Transverse colon (tissue), 4 donors: ENCODE results near the gene ZNF407. TPM values are rescaled to one million over a fixed set of nuclear protein-coding genes. Genes with fewer than 3 reads are reported as not detected.

Experiments
- DNase-seq: peaks from one replicate; pipeline ENCODE4 v3.0.0-alpha.2; 2019
- H3K27ac ChIP-seq, 4 donors: fragments of 200-600 bp; sonication (generic); 2 replicates each; pipeline ENCODE4 v1.5.1; 2016 to 2018; ENCODE audit warnings: inconsistent platforms in 4 of 4
- H3K27me3 ChIP-seq: fragments of 200-600 bp; sonication (generic); 2 replicates; pipeline ENCODE4 v1.5.1; 2017; ENCODE audit warnings: inconsistent platforms
- H3K36me3 ChIP-seq, 4 donors: fragments of 200-600 bp; sonication (generic); 2 replicates each; pipeline ENCODE4 v1.5.1; 2017 to 2019; ENCODE audit warnings: inconsistent platforms in 4 of 4
- H3K4me1 ChIP-seq, 4 donors: fragments of 200-600 bp; sonication (generic); 2 replicates each; pipeline ENCODE4 v1.5.1; 2017 to 2020; ENCODE audit warnings: inconsistent platforms in 4 of 4
- H3K4me3 ChIP-seq, 4 donors: fragments of 200-600 bp; sonication (generic); 1 replicate in 1 of 4; 2 replicates in 3 of 4; pipeline versions ENCODE4 v1.5.1 to v1.6.1; 2017 to 2019; ENCODE audit warnings: inconsistent platforms in 4 of 4
- H3K9me3 ChIP-seq, 2 donors: fragments of 200-600 bp; sonication (generic); 2 replicates each; pipeline ENCODE4 v1.5.1; 2017 to 2019; ENCODE audit warnings: inconsistent platforms in 2 of 2
- CTCF ChIP-seq, 5 experiments: fragments of 200-600 bp in 3 of 5; fragments of 450-650 bp in 2 of 5; sonication (generic) in 3 of 5; IDR thresholded peaks; 1 replicate in 2 of 5; 2 replicates in 3 of 5; pipeline ENCODE4 v1.5.1; 2016 to 2017; ENCODE audit warnings: antibody characterized with exemption in 5 of 5, inconsistent platforms in 3 of 5, mild to moderate bottlenecking in 2 of 5, moderate library complexity in 1 of 5
- EP300 ChIP-seq: sonication (generic); formaldehyde crosslinking; IDR thresholded peaks from one replicate; pipeline ENCODE4 v1.6.1; 2017; ENCODE audit warnings: antibody characterized with exemption, low read depth
- POLR2A ChIP-seq: fragments of 450-650 bp; IDR thresholded peaks from one replicate; pipeline ENCODE4 v1.6.1; 2016; ENCODE audit warnings: antibody characterized with exemption, mild to moderate bottlenecking, moderate library complexity
- POLR2AphosphoS5 ChIP-seq, 3 donors: sonication (generic); formaldehyde crosslinking; IDR thresholded peaks; one replicate each; pipeline ENCODE4 v1.6.1; 2016; ENCODE audit warnings: antibody characterized with exemption in 3 of 3
- WGBS, 2 donors: methylation state at CpG; one replicate each; pipeline ENCODE4 v1.1.5; 2018; ENCODE audit warnings: low coverage in 1 of 2; 5-methylcytosine and 5-hydroxymethylcytosine counted together
- in situ Hi-C, 4 donors: fragments of 200-750 bp; cut with MboI; loops; one replicate each; pipeline versions ENCODE4 v1.15.0 to v1.15.1; 2017; ENCODE audit warnings: low sequenced_read_pairs in 3 of 4, low pct_ligation_motif_present in 1 of 4, low pct_unique_long_range_greater_than_20kb in 1 of 4
- intact Hi-C: fragments of 100-400 bp; cut with DNase I; formaldehyde crosslinking; loops from one replicate; pipeline ENCODE4 v1.15.1; 2023; ENCODE audit warnings: low total_unique reads
- total RNA-seq, 4 donors: library from RNA; depleted of rRNA; stranded (reverse); fragments of >200 nt; gene quantifications; one replicate each; pipeline ENCODE4 v1.1.0, GENCODE V29; 2016

The ZNF407 gene
- total RNA-seq, 4 donors from 2014 or later = 13.5 to 24.1 (median 20.1) TPM

GRCh38 chr18:74574916-74575315 is 22.8 kb upstream of the ZNF407 start:
- 57 to 77% methylated on average over 2 of the region's 2 CpGs for WGBS, 2 donors

GRCh38 chr18:74577019-74577418 is 20.7 kb upstream of the ZNF407 start:
- Histone ChIP-seq H3K9me3 (no peaks in the 10 kb centered on the region), H3K27ac (no peak overlapping the region), H3K4me3 (no peak overlapping the region), H3K27me3 (no peaks in the 10 kb centered on the region), H3K36me3 (no peaks in the 10 kb centered on the region), H3K4me1 (peaks cover 0 to 2% (median 0%) of the 10 kb centered on the region in 4 donors)
- no peak for TF ChIP-seq CTCF (IDR thresholded peaks at IDR 0.05)
- no peak for TF ChIP-seq POLR2A
- no peak for TF ChIP-seq EP300
- TF ChIP-seq POLR2AphosphoS5 (IDR thresholded peaks at IDR 0.05) = no peak
- intact Hi-C loops (no loop called here), in situ Hi-C loops (no loop called here)
- DNase-seq = no peak
- 68 to 100% methylated on average over 1 to 5 of the region's 5 CpGs for WGBS, 2 donors

More at GRCh38 chr18:74574916-74575315, 22.8 kb upstream of the ZNF407 start:
- no peak overlapping the region for H3K27ac ChIP-seq
- no peaks in the 10 kb centered on the region for H3K36me3 ChIP-seq
- H3K27me3 ChIP-seq = no peaks in the 10 kb centered on the region
- no peak overlapping the region for H3K4me3 ChIP-seq
- H3K4me1 ChIP-seq = no peaks in the 10 kb centered on the region
- in situ Hi-C loops = loop anchor here in 3 of 4 donors (25.0 kb wide), 3 partner anchors 113 to 388 kb away; partner anchors contain the start of gene DIPK1C (in 1 of the 3)
- H3K9me3 ChIP-seq = no peaks in the 10 kb centered on the region
- intact Hi-C loops = no loop called here
- TF ChIP-seq POLR2A (no peak), EP300 (no peak), CTCF (IDR thresholded peaks at IDR 0.05) (no peak)
- DNase-seq = no peak

- no peak overlapping the region for H3K4me3 ChIP-seq
- peaks cover 4% of the 10 kb centered on the region for H3K27me3 ChIP-seq
- intact Hi-C loops (no loop called here), in situ Hi-C loops (no loop called here)
- no peaks in the 10 kb centered on the region for H3K9me3 ChIP-seq
- H3K27ac ChIP-seq = no peak overlapping the region
- 33 to 47% methylated on average over 3 to 8 of the region's 8 CpGs for WGBS, 2 donors
- H3K4me1 ChIP-seq = peaks cover 0 to 2% (median 0%) of the 10 kb centered on the region in 4 donors
- TF ChIP-seq CTCF (IDR thresholded peaks at IDR 0.05) = no peak
- TF ChIP-seq EP300 = no peak
- no peak for TF ChIP-seq POLR2A
- no peak for TF ChIP-seq POLR2AphosphoS5 (IDR thresholded peaks at IDR 0.05)
- no peaks in the 10 kb centered on the region for H3K36me3 ChIP-seq
- no peak for DNase-seq
Measured at GRCh38 chr18:74579496-74580065, 18.1 kb upstream of the ZNF407 start.

- H3K4me1 ChIP-seq = peaks cover 0 to 2% (median 0%) of the 10 kb centered on the region in 4 donors
- intact Hi-C loops (no loop called here), in situ Hi-C loops (no loop called here)
- 48 to 54% methylated on average over 6 of the region's 6 CpGs for WGBS, 2 donors
- H3K4me3 ChIP-seq = no peak overlapping the region
- DNase-seq = no peak
- no peaks in the 10 kb centered on the region for H3K9me3 ChIP-seq
- no peak overlapping the region for H3K27ac ChIP-seq
- H3K27me3 ChIP-seq = peaks cover 9% of the 10 kb centered on the region
- no peaks in the 10 kb centered on the region for H3K36me3 ChIP-seq
- no peak for TF ChIP-seq CTCF (IDR thresholded peaks at IDR 0.05)
Measured at GRCh38 chr18:74582642-74583041, 15.0 kb upstream of the ZNF407 start.
